Measurements from ENCODE around the gene MEIS2. TPM values are rescaled to one million over a fixed set of nuclear protein-coding genes. Genes with fewer than 3 reads are reported as not detected.

The MEIS2 gene
- polyA plus RNA-seq, 1 donor, result 4.2 TPM

- DNase-seq (ENCODE audit: low read depth), result no peak
These were observed 22.6 kb downstream of the MEIS2 start for GRCh38 chr15:37077623-37078351.

- no peak for DNase-seq (ENCODE audit: low read depth)
These were observed 23.8 kb downstream of the MEIS2 start for GRCh38 chr15:37076543-37076942.

- DNase-seq (ENCODE audit: low read depth), result no peak
These were observed 24.6 kb downstream of the MEIS2 start for GRCh38 chr15:37075777-37076176.

GRCh38 chr15:37072181-37072580 lies 28.2 kb downstream of the MEIS2 start:
- no peak for DNase-seq (ENCODE audit: low read depth)

GRCh38 chr15:37071134-37071533 lies 29.2 kb downstream of the MEIS2 start:
- no peak for DNase-seq (ENCODE audit: low read depth)

GRCh38 chr15:37070686-37071085 lies 29.7 kb downstream of the MEIS2 start:
- no peak for DNase-seq (ENCODE audit: low read depth)

GRCh38 chr15:37061996-37062395 lies 38.4 kb downstream of the MEIS2 start:
- no peak for DNase-seq (ENCODE audit: low read depth)

- no peak for DNase-seq (ENCODE audit: low read depth)
These were observed 41.3 kb downstream of the MEIS2 start for GRCh38 chr15:37059086-37059485.

GRCh38 chr15:37058316-37058985 lies 41.9 kb downstream of the MEIS2 start:
- no peak for DNase-seq (ENCODE audit: low read depth)

- DNase-seq (ENCODE audit: low read depth), result no peak
These were observed 42.5 kb downstream of the MEIS2 start for GRCh38 chr15:37057831-37058230.

- DNase-seq (ENCODE audit: low read depth), result no peak
These were observed 43.1 kb downstream of the MEIS2 start for GRCh38 chr15:37057256-37057655.

GRCh38 chr15:37056177-37057121 lies 43.9 kb downstream of the MEIS2 start:
- DNase-seq (ENCODE audit: low read depth), result no peak

GRCh38 chr15:37055481-37055880 lies 44.9 kb downstream of the MEIS2 start:
- DNase-seq (ENCODE audit: low read depth), result no peak

GRCh38 chr15:37054336-37054735 lies 46.0 kb downstream of the MEIS2 start:
- no peak for DNase-seq (ENCODE audit: low read depth)

- no peak for DNase-seq (ENCODE audit: low read depth)
These were observed 47.2 kb downstream of the MEIS2 start for GRCh38 chr15:37053166-37053565.

GRCh38 chr15:37050345-37050744 lies 50.0 kb downstream of the MEIS2 start:
- DNase-seq (ENCODE audit: low read depth), result no peak

- no peak for DNase-seq (ENCODE audit: low read depth)
These were observed 53.3 kb downstream of the MEIS2 start for GRCh38 chr15:37046876-37047614.

- DNase-seq (ENCODE audit: low read depth), result peak; percentile 13
These were observed 54.2 kb downstream of the MEIS2 start for GRCh38 chr15:37045859-37046740.

GRCh38 chr15:37044915-37045648 lies 55.3 kb downstream of the MEIS2 start:
- no peak for DNase-seq (ENCODE audit: low read depth)

GRCh38 chr15:37041836-37042235 lies 58.5 kb downstream of the MEIS2 start:
- DNase-seq (ENCODE audit: low read depth), result no peak
